Ovary (tissue), 9 donors: Measurements from ENCODE around the gene PAFAH1B1. TPM values are rescaled to one million over a fixed set of nuclear protein-coding genes. Genes with fewer than 3 reads are reported as not detected.

ENCODE experiments used
- DNase-seq, 5 donors: peaks; one replicate each; pipeline ENCODE4 v3.0.0-alpha.2; 2019 to 2020
- H3K27ac ChIP-seq, 2 donors: fragments of 200-600 bp; one replicate each; pipeline versions ENCODE4 v1.5.1 to v1.8.0; 2019 to 2022
- H3K27me3 ChIP-seq: fragments of 200-600 bp; one replicate; pipeline ENCODE4 v1.8.0; 2022
- H3K36me3 ChIP-seq: fragments of 200-600 bp; sonication (generic); one replicate; pipeline ENCODE4 v1.5.1; 2019
- H3K4me1 ChIP-seq: one replicate; pipeline ENCODE4 v1.8.1; 2013; ENCODE audit warnings: mild to moderate bottlenecking, moderate library complexity; ENCODE audit not compliant: insufficient read depth
- H3K4me3 ChIP-seq: fragments of 200-600 bp; sonication (generic); one replicate; pipeline ENCODE4 v1.5.1; 2017
- H3K9me3 ChIP-seq, 2 donors: fragments of 200-600 bp in 1 of 2; sonication (generic) in 1 of 2; one replicate each; pipeline versions ENCODE4 v1.5.1 to v1.8.1; 2013 to 2019; ENCODE audit warnings: mild to moderate bottlenecking in 1 of 2, moderate library complexity in 1 of 2
- CTCF ChIP-seq, 3 donors: fragments of 450-650 bp in 2 of 3; fragments of 200-600 bp in 1 of 3; IDR thresholded peaks; one replicate each; pipeline versions ENCODE4 v1.5.1 to v1.8.0; 2016 to 2022; ENCODE audit warnings: antibody characterized with exemption in 3 of 3, mild to moderate bottlenecking in 1 of 3
- EP300 ChIP-seq: sonication (generic); formaldehyde crosslinking; IDR thresholded peaks from one replicate; pipeline ENCODE4 v1.6.1; 2017; ENCODE audit warnings: antibody characterized with exemption
- POLR2A ChIP-seq: fragments of 450-650 bp; IDR thresholded peaks from one replicate; pipeline ENCODE4 v1.6.1; 2017; ENCODE audit warnings: antibody characterized with exemption, mild to moderate bottlenecking, moderate library complexity
- WGBS, 3 donors: extraction: QIAGEN DNeasy Blood & Tissue Kit in 1 of 3; methylation state at CpG; one replicate each; pipeline versions ENCODE4 v1.1.5 to v1.1.7; 2013 to 2017; 5-methylcytosine and 5-hydroxymethylcytosine counted together
- intact Hi-C, 4 donors: fragments of 100-400 bp; cut with DNase I; formaldehyde crosslinking; loops; one replicate each; pipeline versions ENCODE4 v1.11.0 to v1.15.1; 2022 to 2023
- polyA plus RNA-seq, 2 donors: library from polyadenylated mRNA; stranded (reverse); fragments of 200-250 nt in 1 of 2; fragments of 350-450 nt in 1 of 2; fragmentation: Illumina TruSeq in 1 of 2; extraction: RNeasy Lipid Tissue Mini Kit (QIAGEN cat#74804) in 1 of 2; gene quantifications; one replicate each; pipeline ENCODE4 v1.2.3, GENCODE V29; 2013 to 2014
- total RNA-seq, 7 donors: library from RNA; depleted of rRNA in 2 of 7; stranded (reverse); fragments of >200 nt in 2 of 7; fragmentation: NEBNext Ultra II Directional in 3 of 7; extraction: Animal tissue kit (Norgen Biotek cat#: 25700) in 3 of 7; gene quantifications; one replicate each; pipeline versions ENCODE4 v1.1.0 to v1.2.4, GENCODE V29; 2016 to 2023
- donor health status: DM: no; HTN: no; CAD: no; lungs with moderate emphysema.
- donor health status: DM: no; HTN: no; CAD: no.
- donor health status: Bipolar disorder and iron deficiency.
- donor health status: DM: yes; HTN: yes; CAD: no.
- donor health status: DM: no; HTN: no; CAD: no.
- donor health status: DM: yes; HTN: yes; CAD: no.

The PAFAH1B1 gene
- total and polyA plus RNA-seq, 9 donors: 36.5 to 125 (median 99.0) TPM

- Histone ChIP-seq H3K36me3 (no peaks in the 10 kb centered on the region), H3K9me3 (no peaks in the 10 kb centered on the region), H3K4me3 (no peak overlapping the region), H3K4me1 (peaks cover 12% of the 10 kb centered on the region), H3K27ac (no peak overlapping the region), H3K27me3 (no peaks in the 10 kb centered on the region)
- no peak for DNase-seq
- WGBS, 3 donors: 13 to 21% (median 21%) methylated on average over 3 of the region's 3 CpGs
- intact Hi-C loops: no loop called here
- TF ChIP-seq EP300 (no peak), POLR2A (no peak), CTCF (IDR thresholded peaks at IDR 0.05) (no peak)
Measured at GRCh38 chr17:2610195-2611175, 17.0 kb downstream of the PAFAH1B1 start.

- H3K4me3 ChIP-seq: no peak overlapping the region
- H3K27me3 ChIP-seq: no peaks in the 10 kb centered on the region
- intact Hi-C loops: no loop called here
- no peaks in the 10 kb centered on the region for H3K9me3 ChIP-seq
- peaks cover 10% of the 10 kb centered on the region for H3K4me1 ChIP-seq
- H3K36me3 ChIP-seq: no peaks in the 10 kb centered on the region
- no peak for DNase-seq
- TF ChIP-seq POLR2A: no peak
- H3K27ac ChIP-seq: no peak overlapping the region
- 55 to 65% (median 60%) methylated on average over 7 of the region's 7 CpGs for WGBS, 3 donors
Measured at GRCh38 chr17:2611627-2612026, 18.2 kb downstream of the PAFAH1B1 start.

GRCh38 chr17:2612630-2613029, 19.2 kb downstream of the PAFAH1B1 start:
- 96 to 97% (median 96%) methylated on average over 7 of the region's 7 CpGs for WGBS, 3 donors
- Histone ChIP-seq H3K4me3 (no peak overlapping the region), H3K4me1 (peaks cover 10% of the 10 kb centered on the region), H3K27ac (no peak overlapping the region), H3K27me3 (no peaks in the 10 kb centered on the region), H3K36me3 (no peaks in the 10 kb centered on the region), H3K9me3 (no peaks in the 10 kb centered on the region)
- TF ChIP-seq CTCF (IDR thresholded peaks at IDR 0.05): no peak
- no peak for TF ChIP-seq POLR2A
- TF ChIP-seq EP300: no peak
- DNase-seq: no peak
- intact Hi-C loops: no loop called here

- WGBS, 3 donors: 89 to 92% (median 90%) methylated on average over 16 to 17 of the region's 17 CpGs
- Histone ChIP-seq H3K36me3 (no peaks in the 10 kb centered on the region), H3K4me3 (no peak overlapping the region), H3K4me1 (peaks cover 10% of the 10 kb centered on the region), H3K27me3 (no peaks in the 10 kb centered on the region), H3K27ac (no peak overlapping the region), H3K9me3 (no peaks in the 10 kb centered on the region)
- intact Hi-C loops: no loop called here
- no peak for DNase-seq
- TF ChIP-seq CTCF (IDR thresholded peaks at IDR 0.05) (no peak), POLR2A (no peak), EP300 (no peak)
Measured at GRCh38 chr17:2613089-2613808, 19.8 kb downstream of the PAFAH1B1 start.
